Stimulated activated CD4-positive, alpha-beta T cell treated with anti-CD3 and anti-CD28 coated beads, Interleukin-15, amount 100 ng/mL, for 1 hour (primary cell): ENCODE measurements around the gene SIGLECL1.

Experiments used
- DNase-seq, 2 donors: peaks; one replicate each; pipeline ENCODE4 v3.0.0-alpha.2; 2020; ENCODE audit warnings: low read depth in 1 of 2, low spot score in 1 of 2

The SIGLECL1 gene

DNA sequence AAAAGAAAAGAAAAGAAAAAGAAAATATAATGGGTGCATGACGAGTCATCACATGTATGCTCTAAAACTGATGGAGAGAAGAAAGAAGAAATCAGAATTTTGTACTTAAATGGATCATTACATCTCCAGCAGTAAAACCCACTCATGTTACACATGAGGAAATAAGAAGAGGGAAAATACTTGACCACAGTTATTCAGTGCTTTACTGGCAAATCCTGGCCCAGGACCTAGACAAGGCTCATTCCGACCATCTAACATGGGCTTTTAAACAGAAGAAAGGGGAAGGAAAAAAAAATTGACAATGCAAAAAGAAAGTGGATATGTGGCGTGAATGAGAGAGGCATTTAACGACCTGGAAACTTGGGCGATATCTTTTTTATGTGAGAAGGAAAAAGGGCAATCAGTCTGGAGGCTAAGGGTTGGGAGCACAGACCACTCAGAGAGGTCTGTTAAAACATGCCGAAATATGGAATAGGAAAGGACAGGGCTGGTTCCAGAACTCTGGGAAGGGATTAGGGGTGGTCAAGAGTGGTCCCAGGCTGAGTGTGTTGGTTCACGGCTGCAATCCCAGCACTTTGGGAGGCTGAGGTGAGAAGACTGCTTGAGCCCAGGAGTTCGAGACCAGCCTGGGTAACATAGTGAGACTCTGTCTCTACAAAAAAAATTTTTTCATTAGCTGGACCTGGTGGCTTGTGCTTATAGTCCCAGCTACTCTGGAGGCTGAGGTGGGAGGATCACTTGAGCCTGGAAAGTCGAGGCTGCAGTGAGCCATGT is 1.6 kb downstream of the SIGLECL1 start:
- no peak for DNase-seq

DNA sequence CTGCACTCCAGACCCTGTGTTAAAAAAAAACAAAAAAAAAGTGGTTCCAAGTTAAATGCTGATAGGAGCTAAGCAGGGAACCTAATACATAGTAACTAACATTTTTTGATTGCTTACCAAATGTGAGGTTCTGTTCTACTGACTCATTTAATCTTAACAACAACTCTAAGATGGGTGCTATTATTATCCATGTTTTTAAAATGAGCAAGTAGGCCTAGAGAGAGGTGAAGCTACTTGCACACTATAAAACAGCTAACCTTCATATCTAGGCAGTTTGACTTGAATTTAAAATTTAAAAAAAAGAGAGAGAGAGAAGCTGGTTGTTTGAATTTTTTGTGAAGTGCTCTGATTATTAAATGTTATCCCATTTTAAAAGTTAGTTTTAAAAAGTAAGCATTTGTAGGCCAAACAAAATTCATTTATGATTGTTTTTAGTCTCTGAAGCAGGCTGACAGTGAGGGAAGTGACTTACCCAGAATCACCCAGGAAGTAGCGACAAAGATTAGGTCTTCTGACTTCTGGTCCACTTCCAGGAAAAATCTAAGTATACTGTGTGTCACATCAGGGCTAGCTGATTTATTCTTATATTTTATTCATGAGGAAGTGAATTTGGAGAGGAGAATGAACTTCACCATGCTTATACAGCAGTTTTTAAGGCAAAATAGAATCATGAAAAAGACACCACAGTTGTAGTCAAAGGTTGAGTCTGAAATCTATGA is 2.4 kb downstream of the SIGLECL1 start:
- DNase-seq = no peak

DNA sequence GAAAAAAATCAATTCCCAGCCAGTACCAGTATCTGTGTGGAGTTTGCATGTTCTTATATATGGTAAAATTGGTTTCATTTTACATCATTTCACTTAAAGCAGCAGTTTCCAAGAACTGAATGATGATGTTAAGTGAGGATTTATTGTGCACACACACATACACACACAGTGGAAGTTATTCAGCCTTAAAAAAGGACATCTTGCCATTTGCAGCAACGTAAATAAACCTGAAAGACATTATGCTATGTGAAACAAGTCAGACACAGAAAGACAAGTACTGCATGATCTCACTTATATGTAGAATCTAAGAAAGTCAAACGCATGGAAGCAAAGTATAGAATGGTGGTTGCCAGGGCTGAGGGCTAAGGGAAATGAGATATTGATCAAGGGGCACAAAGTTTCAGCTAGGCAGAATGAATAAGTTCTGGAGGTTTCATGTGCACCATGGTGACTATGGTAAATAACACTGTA is 5.3 kb downstream of the SIGLECL1 start:
- no peak for DNase-seq

DNA sequence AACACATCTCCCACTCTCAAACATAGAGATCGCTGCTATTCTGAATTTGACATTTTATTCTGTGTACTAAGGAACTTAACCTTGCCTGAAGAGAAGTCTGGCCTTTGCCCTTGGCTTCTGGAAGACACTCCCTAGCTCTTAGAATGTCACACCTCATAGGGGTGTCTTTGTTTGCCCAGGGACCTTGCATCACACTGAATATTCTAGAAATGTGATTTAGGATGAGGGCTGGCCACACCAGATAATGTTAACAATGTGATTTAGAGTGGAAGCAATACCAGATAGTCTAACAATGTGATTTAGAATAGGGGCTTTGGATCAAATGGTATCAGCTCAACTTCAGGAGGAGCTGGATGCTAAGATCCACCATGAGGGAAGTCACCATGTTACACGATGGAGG is 6.6 kb downstream of the SIGLECL1 start:
- no peak for DNase-seq

DNA sequence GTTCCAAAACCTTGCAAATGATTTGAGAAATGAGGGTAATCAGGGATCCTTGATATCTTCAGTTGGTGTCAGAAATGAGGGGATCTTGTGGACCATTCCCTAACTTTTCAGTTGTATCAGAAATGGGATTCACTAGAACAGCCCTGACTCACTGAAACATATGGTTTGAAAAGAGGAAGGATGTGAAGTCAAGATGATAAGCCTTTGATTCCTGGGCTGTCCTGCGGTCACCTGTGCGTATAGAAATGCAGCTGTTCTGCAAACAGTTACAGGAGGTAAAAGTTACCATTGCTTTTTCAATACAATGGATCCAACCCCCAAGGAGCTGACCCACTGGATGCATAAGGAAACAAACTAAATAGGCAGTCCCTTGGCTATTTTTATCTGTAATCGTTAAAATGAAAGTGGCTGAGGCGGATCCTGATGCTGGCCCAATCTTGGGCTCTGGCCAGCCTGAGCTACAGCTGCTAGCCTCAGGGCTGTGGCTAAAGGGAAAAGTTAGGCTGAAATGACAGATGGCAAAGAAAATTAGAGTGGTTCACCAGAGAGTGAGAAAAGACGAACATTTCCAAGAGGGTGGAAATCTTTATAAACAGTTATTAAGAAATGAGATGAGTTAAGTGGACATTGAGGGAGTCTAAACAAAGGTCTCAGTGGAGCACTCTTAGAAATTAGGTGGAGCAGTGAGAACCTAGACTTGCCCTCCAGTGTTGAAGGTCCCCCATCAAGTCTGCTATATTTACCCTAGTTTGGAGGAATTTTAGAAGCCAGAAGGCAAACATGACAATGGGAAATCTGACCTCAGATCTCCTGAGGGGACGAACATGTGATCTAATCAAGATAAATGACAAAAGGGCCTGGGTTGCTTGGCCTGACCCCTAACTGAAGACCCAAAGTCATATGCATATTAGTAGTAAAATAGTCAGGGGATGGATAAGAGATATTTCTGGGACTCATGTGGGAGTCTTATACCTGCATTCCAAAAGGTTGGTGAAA is 7.6 kb downstream of the SIGLECL1 start:
- no peak for DNase-seq

DNA sequence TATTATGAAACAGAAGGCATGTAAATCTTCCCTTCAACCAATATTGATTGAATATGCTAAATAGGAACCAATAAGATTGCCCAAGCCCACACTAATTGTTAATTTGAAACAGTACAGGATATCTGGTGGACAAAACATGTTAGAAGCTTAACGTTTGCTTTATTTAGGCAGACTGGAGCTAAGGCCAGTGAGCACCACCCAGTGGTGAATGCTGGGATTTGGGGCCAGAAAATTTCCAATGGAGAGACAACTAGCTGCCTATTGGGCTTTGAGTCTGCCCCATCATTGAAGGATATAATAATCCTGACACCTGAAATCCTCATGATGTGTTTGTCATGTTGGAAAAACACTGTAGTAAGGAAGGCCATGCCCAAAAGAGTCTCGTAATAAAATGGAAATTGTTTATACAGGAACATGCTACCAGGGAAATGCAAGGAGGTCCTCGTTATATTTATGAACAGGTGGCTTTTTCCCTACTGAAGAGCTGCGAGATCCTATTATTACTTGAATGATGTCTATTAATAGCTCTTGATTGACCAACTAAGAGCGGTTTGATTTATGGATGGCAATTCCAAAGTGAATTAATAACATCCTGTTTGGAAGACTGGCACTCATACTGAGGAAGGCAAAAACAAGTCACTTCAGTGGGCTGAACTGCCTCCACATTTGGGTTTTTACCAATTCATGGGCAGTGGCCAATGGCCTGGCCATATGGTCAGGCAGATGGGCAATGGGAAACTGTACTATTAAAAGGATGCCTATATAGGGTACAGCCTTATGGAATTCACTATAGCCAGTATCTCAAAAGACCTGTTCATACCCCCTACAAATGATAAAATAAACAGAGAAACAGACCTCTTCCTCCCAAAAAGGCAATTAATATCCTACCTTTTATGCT is 8.7 kb downstream of the SIGLECL1 start:
- peak in 1 of 2 donors; percentile 18 for DNase-seq

DNA sequence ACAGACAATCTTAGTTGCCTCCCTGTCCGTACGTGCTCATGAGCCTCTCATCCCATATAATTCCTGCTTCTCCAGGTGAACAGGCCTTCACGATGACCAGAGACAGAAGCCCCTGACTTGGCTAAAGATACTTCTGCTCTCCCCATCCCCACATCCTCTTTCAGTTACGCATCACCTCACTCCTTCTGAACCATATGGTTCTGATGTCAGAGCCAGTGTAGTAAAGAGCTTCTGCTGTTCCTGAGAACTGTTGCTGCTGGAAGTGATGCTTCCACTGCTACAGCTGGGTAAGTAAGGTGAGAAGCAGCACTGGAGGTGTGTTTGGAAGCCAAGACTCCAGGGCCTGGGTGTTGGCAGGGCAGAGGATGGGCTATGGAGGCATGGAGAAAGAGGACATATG is 12.9 kb downstream of the SIGLECL1 start:
- no peak for DNase-seq

DNA sequence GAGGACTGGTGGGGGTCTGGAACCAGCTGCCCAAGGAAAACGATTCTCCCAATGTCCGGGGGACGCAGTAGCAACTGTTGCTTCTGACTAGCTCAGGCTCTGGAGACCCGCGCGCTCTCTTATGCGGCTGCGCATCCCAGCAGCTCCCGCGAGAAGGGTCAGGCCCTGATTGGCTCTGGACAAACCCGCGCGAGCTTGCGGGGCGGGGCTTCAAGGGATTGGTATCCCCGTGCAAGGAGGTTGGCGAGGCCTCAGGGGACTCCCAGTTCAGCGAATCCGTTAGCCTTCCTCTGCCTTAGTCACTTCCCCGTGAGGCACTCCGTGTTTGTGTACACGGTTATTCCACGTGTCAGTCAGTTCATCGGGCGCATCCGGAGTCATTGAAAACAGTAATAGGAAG is 20.2 kb downstream of the SIGLECL1 start:
- DNase-seq = no peak

DNA sequence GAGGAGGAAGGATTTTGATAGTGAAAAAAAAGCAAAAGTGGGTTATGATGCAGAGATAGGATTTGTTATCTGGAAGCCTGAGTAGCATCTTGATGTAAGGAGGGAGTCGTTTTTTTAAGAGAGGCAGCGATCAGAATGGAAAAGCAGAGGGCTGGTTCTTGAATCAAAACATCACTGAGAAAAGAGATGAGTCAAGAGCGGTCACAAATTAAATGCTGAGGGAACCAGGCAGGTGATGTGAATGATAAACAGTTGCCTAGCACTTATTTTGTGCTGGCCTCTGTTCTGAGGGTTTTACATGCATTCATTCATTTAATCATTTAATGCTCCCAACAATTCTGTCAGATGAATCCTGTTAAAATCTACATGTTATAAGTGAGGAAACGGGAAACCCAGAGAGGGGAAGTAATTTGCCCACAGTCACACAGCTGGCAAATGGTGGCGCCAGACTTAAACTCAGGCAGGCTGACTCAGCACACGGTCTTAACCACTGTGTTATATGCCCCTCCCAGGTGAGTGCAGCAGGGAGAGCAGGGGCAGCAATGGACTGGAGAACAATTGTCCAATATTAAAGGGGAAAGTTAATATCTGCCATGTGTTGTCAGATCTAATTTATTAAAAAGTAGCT is 21.4 kb downstream of the SIGLECL1 start:
- no peak for DNase-seq

DNA sequence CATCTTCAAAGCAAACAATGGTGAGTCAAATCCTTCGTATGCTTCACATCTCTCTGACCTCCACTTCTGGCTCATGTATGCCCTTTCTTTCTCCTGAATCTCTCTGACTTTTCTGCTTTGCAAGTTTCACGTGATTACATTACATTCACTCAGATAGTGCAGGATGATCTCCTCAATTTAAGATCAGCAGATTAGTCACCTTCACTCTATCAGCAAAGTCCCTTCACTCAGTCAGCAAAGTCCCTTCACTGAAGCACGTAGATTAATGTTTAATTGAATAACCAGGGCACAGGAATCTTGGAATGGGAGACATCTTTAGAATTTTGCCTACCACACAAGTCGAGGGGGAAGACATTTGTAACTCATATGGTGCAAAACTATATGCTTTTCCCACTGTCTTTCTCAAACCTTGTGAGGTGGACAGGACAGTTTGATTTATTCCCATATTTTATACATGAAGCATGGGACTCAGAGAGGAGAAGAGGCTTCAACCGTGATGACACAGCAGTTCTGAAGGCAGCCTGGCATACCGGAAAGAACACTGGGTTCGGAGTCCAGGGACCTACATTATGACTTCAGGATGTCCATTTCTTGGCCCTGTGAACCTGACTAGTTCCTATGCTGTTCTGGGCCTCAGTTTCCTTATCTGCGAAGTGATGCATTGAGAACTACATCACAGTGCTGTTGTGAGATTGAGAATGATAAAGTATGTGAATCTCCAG is 23.3 kb downstream of the SIGLECL1 start:
- DNase-seq = no peak

DNA sequence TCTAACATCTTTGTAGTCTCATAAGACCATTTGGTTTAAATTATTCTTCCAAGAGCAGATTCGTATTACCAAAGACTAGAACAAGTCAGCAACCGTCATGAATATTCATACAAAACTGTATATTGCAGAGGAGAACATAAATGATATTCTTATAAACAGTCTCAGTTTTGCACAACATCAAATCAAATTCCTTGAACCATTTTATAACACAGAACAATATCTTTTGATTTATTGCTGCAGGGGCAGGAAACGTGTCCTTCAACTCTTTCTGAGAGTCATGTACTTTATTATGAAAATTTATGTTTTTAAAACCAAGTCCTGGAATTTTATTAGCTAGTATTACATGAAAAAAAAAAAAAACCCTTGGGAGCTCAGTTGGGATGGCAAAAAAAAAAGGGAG is 26.2 kb downstream of the SIGLECL1 start:
- no peak for DNase-seq

DNA sequence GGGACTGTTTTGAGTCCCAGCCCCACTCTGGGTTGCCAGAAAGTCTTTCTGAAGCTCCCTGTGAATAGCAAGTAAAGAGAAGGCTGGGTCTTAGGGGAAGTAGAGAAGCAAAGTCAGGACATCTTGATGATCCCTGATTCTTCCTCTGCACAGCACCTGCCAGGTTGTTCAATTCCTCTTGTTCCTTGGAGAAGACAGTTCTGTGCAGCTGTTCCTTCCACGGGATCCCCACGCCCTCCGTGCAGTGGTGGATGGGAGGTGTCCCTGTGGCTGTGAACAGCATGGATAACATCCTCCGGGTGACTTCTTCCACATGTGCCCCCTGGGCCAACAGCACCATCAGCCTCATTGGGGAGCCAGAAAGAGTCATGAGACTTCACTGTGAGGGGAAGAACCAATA is 31.5 kb downstream of the SIGLECL1 start:
- DNase-seq = no peak

DNA sequence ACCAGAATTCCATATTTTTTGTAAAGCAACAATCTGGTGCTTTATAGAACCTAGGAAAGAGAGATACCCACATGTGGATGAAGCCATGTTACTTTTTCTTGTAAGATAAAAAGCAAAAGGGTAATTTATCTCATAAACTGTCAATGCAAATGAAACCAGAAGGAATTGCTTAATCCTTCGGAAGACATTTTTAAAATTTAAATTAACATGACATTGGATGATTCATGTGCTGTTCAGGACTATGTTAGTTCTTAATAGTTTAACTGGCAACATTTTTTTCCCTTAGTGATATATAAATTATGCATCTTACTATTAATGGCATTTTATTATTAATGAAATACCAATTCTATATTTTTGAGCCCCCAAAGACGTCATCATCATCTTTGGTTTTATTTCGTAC is 34.8 kb downstream of the SIGLECL1 start:
- no peak for DNase-seq

DNA sequence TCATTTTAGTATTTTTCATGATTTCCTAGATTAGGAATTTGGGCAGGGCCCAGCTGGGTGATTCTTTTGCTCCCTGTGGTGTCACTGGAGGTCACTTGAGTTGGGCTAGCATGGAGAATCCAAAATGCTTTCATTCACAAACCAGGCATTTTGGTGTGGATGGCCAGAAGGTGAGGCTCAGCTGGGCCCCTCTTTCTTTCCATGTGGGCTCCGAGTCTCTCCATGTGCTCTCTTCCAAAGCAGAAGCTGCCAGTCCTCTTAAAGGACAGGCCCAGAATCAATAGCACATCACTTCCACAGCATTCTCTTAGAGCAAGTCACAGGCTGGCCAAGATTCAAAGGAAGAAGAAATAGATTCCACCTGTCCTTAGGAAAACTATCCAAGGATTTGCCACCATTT is 38.8 kb downstream of the SIGLECL1 start:
- DNase-seq = no peak

DNA sequence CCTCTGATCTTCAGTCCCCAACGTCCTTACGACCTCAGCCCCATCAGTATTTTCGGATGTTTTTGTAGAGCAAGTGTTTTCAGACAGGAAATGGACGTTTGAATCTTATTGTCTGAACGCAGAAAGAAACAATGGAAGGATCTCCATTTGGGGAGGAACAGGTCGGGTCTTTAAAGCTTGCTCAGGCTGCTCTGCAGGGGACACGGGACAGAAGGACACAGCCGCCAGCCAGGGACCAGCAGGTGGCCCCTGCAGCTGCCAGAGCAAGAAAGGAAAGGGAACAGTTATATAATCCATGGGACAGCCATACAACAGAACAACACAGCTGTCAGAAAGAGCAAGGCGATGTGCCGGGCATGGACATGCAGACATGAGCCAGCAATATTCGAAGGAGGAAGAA is 42.1 kb downstream of the SIGLECL1 start:
- no peak for DNase-seq

DNA sequence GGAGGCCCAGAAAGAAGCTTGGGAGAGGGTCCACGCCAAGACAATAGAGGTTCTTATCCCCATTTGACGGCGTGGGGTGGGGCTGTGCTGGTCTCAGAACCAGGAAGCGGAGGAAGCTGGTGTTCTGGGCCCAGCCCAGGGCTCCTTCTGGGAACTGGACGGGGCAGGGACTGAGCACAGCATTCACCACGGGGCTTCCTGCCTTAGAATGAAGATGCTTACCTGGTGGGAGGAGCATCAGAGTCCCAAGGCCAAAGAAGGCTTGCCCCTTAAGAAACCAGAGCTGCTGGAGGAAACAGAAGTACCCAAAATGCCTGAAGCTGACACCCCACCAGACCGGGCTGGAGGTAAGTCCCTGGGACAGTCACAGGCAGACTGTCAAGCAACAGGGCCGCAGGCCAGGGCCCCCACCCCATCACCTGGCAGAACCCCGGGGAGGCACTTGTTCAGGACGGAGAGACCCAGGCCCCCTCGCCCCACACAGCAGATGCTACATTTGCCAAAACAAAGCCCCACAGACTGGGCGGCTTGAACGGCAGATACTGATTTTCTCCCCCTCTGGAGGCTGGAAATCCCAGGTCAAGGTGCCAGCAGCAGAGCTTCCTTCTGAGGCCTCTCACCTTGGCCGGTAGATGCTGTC is 42.8 kb downstream of the SIGLECL1 start:
- no peak for DNase-seq

DNA sequence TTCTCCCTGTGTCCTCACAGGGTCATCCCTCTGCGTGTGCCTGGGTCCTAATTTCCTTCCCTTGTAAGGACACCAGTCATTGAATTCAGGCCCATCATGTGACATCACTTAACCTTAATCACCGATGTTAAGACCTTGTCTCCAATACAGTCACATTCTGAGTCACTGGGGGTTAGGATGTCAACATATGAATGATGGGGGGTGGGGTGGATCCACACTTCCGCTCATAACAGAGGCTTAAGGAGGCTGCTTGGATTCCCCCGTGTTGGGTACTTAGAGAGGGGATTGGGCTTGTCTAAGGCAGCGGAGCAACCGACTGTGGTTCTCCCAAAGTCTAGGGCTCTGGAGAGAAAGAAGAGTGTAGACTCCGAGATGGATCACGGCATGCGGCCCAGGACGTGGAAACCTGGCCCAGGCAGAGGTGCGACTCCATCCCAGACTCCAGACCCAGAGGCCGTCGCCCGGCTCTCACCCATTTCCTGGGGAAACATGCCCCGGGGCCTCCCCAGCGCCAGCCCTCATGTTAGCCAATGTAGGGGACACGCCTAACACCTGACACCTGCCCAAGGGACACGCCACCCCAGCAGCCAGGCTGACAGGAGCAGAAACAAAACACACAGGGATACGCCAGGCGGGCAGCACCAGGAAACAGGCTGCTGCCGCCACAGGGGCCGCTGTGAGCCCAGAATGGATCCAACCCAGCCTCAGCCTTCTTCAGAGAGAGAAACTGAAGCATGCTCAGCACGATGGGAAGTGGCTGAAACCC is 43.5 kb downstream of the SIGLECL1 start:
- DNase-seq = no peak

DNA sequence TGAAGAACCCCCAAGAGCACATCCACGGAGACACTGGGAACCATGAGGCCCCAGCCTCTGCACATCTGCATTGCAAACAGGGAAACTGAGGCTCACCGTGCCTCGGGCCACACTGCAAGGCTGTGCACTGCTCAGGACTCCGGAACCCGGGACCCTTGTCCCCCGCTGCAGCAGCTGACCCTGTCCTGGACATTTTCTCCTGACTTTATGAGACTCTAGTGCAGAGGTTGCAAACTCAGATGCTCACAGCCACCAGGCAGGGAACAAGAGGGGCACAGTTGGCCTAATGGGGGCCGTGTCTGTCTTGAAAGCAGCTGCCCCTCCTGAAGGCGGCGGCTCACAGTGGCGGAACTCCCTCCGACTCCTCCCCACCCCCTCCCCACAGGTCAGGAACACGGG is 44.1 kb downstream of the SIGLECL1 start:
- DNase-seq = no peak
